Activated effector memory CD4-positive, alpha-beta T cell treated with anti-CD3 and anti-CD28 coated beads, Interleukin-2, amount 50 U/mL, for 16 hours (primary cell): ENCODE measurements around the gene DIP2C.

Experiments used
- DNase-seq: peaks from one replicate; pipeline ENCODE4 v3.0.0-alpha.2; 2020

Gene DIP2C

GRCh38 chr10:244227-244626, 445.2 kb downstream of the DIP2C start:
- DNase-seq = no peak

GRCh38 chr10:241966-242643, 447.4 kb downstream of the DIP2C start:
- DNase-seq = no peak

- no peak for DNase-seq
These were observed 448.0 kb downstream of the DIP2C start for GRCh38 chr10:241451-241850.

GRCh38 chr10:239109-239508, 450.4 kb downstream of the DIP2C start:
- DNase-seq = no peak

GRCh38 chr10:235915-236314, 453.6 kb downstream of the DIP2C start:
- DNase-seq = no peak

GRCh38 chr10:234708-235406, 454.6 kb downstream of the DIP2C start:
- DNase-seq = no peak

GRCh38 chr10:232878-233277, 456.6 kb downstream of the DIP2C start:
- no peak for DNase-seq

- DNase-seq = no peak
These were observed 457.4 kb downstream of the DIP2C start for GRCh38 chr10:232061-232460.

- no peak for DNase-seq
These were observed 458.7 kb downstream of the DIP2C start for GRCh38 chr10:230758-231157.

GRCh38 chr10:228366-228765, 461.1 kb downstream of the DIP2C start:
- DNase-seq = no peak

- no peak for DNase-seq
These were observed 462.5 kb downstream of the DIP2C start for GRCh38 chr10:227014-227413.

GRCh38 chr10:226018-226417, 463.4 kb downstream of the DIP2C start:
- no peak for DNase-seq

- no peak for DNase-seq
These were observed 464.9 kb downstream of the DIP2C start for GRCh38 chr10:224571-224970.
